Uterus (tissue), 2 donors: ENCODE results near the gene ZDHHC5.

Experiments used
- POLR2A ChIP-seq, 2 donors: fragments of 450-650 bp; IDR thresholded peaks; one replicate each; pipeline ENCODE4 v1.6.1; 2016; ENCODE audit warnings: antibody characterized with exemption in 2 of 2, mild to moderate bottlenecking in 1 of 2, moderate library complexity in 1 of 2
- TF ChIP-seq, protein P1 (sequence below), 4 experiments: fragments of 200-600 bp in 2 of 4; fragments of 450-650 bp in 2 of 4; sonication (generic) in 2 of 4; IDR thresholded peaks; one replicate each; pipeline ENCODE4 v1.5.1; 2016 to 2019; ENCODE audit warnings: antibody characterized with exemption in 4 of 4, mild to moderate bottlenecking in 2 of 4, moderate library complexity in 1 of 4

DNA sequence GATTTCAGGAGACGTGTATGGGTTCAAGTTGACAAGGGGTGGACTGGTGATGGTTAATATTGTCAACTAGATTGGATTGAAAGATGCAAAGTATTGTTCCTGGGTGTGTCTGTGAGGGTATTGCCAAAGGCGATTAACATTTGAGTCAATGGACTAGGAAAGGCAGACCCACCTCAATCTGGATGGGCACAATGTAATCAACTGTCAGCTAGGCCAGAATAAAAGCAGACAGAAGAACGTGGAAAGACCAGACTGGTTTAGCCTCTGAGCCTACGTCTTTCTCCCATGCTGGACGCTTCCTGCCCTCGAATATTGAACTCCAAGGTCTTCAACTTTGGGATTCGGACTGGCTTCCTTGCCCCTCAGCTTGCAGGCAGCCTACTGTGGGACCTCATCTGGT is 16.5 kb upstream of the ZDHHC5 start:
- TF ChIP-seq, protein P1, sequence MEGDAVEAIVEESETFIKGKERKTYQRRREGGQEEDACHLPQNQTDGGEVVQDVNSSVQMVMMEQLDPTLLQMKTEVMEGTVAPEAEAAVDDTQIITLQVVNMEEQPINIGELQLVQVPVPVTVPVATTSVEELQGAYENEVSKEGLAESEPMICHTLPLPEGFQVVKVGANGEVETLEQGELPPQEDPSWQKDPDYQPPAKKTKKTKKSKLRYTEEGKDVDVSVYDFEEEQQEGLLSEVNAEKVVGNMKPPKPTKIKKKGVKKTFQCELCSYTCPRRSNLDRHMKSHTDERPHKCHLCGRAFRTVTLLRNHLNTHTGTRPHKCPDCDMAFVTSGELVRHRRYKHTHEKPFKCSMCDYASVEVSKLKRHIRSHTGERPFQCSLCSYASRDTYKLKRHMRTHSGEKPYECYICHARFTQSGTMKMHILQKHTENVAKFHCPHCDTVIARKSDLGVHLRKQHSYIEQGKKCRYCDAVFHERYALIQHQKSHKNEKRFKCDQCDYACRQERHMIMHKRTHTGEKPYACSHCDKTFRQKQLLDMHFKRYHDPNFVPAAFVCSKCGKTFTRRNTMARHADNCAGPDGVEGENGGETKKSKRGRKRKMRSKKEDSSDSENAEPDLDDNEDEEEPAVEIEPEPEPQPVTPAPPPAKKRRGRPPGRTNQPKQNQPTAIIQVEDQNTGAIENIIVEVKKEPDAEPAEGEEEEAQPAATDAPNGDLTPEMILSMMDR (IDR thresholded peaks at IDR 0.05): no peak
- no peak for TF ChIP-seq POLR2A (IDR thresholded peaks at IDR 0.05)
